ENCODE data around the gene YARS2.
"Not testable (repeated sequence)": the region's sequence is repeated elsewhere in the genome, so short reads cannot be mapped to it uniquely, and the experiment has no call there.

Gene YARS2

DNA sequence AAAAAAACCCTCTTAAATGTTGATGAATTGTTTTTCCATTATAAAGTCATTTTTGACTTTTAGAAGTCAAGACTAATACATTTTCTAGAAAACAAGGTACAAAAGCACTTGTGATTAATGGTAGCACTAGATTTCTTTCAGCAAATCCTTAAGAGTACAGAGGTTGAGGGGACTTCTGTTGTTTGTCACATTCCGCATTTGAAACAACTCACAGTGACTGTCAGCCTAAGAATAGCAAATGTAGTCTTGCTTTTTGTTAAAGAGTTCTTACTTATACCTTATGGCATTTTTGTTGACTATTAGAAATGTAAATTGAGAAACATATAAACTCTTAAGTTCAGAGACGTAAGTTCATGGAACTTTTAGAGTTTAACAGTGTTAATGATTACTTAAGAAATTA lies 16.4 kb downstream of the YARS2 start:
- H3K4me3 ChIP-seq (ENCODE audit: control insufficient read depth, low read depth, low read length), result no peak overlapping the region
- TF ChIP-seq, protein P1, sequence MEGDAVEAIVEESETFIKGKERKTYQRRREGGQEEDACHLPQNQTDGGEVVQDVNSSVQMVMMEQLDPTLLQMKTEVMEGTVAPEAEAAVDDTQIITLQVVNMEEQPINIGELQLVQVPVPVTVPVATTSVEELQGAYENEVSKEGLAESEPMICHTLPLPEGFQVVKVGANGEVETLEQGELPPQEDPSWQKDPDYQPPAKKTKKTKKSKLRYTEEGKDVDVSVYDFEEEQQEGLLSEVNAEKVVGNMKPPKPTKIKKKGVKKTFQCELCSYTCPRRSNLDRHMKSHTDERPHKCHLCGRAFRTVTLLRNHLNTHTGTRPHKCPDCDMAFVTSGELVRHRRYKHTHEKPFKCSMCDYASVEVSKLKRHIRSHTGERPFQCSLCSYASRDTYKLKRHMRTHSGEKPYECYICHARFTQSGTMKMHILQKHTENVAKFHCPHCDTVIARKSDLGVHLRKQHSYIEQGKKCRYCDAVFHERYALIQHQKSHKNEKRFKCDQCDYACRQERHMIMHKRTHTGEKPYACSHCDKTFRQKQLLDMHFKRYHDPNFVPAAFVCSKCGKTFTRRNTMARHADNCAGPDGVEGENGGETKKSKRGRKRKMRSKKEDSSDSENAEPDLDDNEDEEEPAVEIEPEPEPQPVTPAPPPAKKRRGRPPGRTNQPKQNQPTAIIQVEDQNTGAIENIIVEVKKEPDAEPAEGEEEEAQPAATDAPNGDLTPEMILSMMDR (IDR thresholded peaks at IDR 0.05; ENCODE audit: control insufficient read depth, insufficient read depth, low read depth, low read length, missing control alignments), result no peak
- no peak for DNase-seq (ENCODE audit: low read depth)

DNA sequence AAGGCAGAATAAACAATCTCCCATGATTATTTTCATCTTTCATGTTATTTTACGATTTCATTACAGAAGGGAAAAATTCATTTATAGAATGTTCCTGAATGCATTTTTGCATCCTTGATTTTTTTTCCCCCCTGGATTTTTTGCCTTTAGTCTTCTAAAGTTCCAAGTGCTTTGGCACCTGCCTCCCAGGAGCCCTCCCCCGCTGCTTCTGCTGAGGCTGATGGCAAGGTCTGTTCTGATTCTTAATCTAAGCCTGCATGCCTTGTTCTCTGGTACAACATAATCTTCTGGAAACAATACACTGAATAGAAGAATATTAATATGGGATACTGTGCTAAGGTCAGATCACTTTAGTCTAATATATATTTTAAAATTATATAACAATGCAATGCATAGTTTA lies 18.0 kb downstream of the YARS2 start:
- TF ChIP-seq, protein P1 (IDR thresholded peaks at IDR 0.05; ENCODE audit: control insufficient read depth, insufficient read depth, low read depth, low read length, missing control alignments), result no peak
- DNase-seq (ENCODE audit: low read depth), result no peak
- no peak overlapping the region for H3K4me3 ChIP-seq (ENCODE audit: control insufficient read depth, low read depth, low read length)

DNA sequence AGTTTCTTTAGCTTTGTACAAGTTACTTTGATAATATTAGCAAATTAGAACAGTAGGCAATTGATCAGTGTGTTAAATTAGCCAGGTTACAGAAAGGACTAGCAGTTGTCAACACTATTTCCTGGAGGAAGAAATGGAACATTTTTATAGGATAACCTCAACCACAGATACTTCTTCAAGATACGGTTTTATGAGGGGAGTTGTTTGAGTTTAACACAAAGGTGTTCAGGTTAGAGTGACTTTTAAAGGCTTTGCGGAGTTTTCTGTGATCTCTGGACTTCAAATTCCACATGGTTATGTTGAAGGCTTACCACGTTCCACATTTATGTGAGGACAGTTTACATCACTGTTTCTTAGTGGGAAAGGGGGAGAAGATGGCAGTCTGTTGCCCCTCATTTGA lies 19.3 kb downstream of the YARS2 start:
- H3K4me3 ChIP-seq (ENCODE audit: control insufficient read depth, low read depth, low read length), result no peak overlapping the region
- DNase-seq (ENCODE audit: low read depth), result no peak
- TF ChIP-seq, protein P1 (IDR thresholded peaks at IDR 0.05; ENCODE audit: control insufficient read depth, insufficient read depth, low read depth, low read length, missing control alignments), result no peak

DNA sequence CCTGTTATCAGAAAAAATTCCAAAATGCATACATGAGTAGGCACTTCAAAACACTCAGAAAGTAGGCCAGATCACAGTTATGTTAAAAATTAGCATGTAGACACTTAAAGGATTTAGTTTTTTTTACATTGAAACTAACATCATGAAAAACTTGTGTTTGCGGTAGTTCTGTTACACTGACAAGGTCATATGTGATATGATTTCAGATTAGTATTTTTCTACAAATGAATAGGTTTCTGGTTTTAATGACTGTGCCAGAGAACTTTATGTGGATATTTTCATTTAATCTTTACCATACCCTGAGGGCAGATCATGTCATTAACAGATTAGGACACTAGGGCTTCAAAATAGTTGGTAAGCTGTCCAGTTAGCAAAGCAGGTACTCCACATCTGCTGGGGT lies 20.7 kb downstream of the YARS2 start:
- no peak overlapping the region for H3K4me3 ChIP-seq (ENCODE audit: control insufficient read depth, low read depth, low read length)
- TF ChIP-seq, protein P1 (IDR thresholded peaks at IDR 0.05; ENCODE audit: control insufficient read depth, insufficient read depth, low read depth, low read length, missing control alignments), result no peak
- DNase-seq (ENCODE audit: low read depth), result no peak

DNA sequence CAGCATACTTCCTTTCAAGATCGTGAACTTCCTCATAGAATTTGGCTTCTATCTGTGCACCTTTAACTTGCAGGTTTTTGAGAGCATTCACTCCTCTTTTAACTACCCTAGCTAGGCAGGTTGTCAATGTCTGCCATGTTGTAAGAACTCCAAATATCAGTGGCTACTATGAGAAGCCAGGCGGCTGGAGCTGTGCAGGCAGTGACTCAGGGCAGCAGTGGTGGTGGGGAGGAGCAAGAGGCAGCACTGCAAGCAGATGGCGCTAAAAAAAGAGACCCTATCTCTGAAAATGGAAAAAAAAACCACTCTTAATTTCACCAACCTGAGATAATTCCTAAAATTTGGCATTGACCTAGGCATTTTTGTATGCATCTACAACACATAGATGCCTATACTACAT lies 28.5 kb downstream of the YARS2 start:
- no peak for DNase-seq (ENCODE audit: low read depth)
- H3K4me3 ChIP-seq (ENCODE audit: control insufficient read depth, low read depth, low read length), result no peak overlapping the region
- TF ChIP-seq, protein P1 (IDR thresholded peaks at IDR 0.05; ENCODE audit: control insufficient read depth, insufficient read depth, low read depth, low read length, missing control alignments), result no peak

DNA sequence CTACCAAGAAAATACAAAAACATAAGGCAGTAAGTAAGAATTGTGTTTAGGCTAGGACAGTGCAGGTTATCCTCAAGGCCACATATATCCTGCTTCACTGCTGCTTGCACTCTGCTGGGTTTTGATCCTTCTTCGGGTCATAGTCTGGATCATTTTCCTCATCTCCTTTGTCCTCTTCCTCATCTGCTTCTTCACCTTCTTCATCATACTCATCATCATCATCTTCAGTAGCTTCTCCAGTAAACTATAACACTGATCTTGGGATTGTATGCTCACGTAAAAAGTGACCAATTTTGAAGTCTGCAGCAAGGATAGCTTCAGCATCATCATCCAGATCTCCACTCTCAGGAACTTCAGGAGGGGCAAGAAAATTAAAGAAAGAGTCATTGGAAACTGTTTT lies 29.4 kb downstream of the YARS2 start:
- no peak for DNase-seq (ENCODE audit: low read depth)
- TF ChIP-seq, protein P1 (IDR thresholded peaks at IDR 0.05; ENCODE audit: control insufficient read depth, insufficient read depth, low read depth, low read length, missing control alignments), result no peak

DNA sequence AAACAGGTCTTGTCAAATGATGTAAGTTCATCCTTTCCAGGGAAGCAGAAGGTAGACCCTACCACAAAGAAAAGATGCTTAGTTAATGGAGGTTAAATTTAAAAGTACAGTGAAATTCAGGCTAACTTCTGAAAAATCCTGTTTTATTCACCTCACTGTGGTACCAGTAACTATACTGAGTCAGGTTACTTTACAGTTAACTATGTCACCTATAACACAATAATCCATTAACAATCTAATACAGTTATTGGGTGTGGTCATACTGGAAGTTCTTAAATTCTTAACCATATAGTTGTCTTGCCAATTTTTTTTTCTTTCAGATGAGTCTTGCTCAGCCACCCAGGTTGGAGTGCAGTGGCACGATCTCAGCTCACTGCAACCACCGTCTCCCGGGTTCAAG lies 30.4 kb downstream of the YARS2 start:
- DNase-seq (ENCODE audit: low read depth); H3K4me3 ChIP-seq (ENCODE audit: control insufficient read depth, low read depth, low read length): not testable (repeated sequence)

More for the DNA sequence above, 29.4 kb downstream of the YARS2 start:
- H3K4me3 ChIP-seq (ENCODE audit: control insufficient read depth, low read depth, low read length), result no peak overlapping the region
